Head of caudate nucleus (tissue), 42 donors: ENCODE measurements around the gene MYL5.
"Not testable (repeated sequence)": the region's sequence is repeated elsewhere in the genome, so short reads cannot be mapped to it uniquely, and the experiment has no call there.

Source experiments
- DNase-seq, 42 donors: peaks; one replicate each; pipeline versions ENCODE4 v3.0.0 to v3.0.0-alpha.2; 2020 to 2021; ENCODE audit warnings: mixed read lengths in 7 of 42
- intact Hi-C: fragments of 100-400 bp; cut with DNase I; formaldehyde crosslinking; loops from one replicate; pipeline ENCODE4 v1.15.0; 2022

MYL5 gene

DNA sequence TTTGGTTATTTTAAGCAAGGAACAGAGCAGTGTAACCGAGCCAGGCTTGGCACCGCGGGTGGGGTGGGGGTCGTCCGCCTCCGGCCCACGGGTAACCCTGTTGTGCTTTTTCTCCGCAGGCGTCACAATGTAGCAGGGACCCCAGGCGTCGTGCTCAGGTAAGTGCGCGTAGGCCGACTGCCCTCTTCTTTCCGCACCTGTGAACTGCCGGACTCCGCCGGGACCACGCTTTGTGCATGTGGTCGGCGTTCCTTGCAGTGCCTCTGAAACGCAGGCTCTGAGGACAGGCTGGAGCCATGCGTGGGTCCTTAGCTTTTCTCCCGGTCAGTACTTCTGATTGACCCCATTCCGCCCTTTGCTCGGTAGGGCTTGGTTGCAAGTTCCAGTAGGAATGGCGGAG, 56.2 kb downstream of the MYL5 start:
- intact Hi-C loops = no loop called here
- no peak for DNase-seq

DNA sequence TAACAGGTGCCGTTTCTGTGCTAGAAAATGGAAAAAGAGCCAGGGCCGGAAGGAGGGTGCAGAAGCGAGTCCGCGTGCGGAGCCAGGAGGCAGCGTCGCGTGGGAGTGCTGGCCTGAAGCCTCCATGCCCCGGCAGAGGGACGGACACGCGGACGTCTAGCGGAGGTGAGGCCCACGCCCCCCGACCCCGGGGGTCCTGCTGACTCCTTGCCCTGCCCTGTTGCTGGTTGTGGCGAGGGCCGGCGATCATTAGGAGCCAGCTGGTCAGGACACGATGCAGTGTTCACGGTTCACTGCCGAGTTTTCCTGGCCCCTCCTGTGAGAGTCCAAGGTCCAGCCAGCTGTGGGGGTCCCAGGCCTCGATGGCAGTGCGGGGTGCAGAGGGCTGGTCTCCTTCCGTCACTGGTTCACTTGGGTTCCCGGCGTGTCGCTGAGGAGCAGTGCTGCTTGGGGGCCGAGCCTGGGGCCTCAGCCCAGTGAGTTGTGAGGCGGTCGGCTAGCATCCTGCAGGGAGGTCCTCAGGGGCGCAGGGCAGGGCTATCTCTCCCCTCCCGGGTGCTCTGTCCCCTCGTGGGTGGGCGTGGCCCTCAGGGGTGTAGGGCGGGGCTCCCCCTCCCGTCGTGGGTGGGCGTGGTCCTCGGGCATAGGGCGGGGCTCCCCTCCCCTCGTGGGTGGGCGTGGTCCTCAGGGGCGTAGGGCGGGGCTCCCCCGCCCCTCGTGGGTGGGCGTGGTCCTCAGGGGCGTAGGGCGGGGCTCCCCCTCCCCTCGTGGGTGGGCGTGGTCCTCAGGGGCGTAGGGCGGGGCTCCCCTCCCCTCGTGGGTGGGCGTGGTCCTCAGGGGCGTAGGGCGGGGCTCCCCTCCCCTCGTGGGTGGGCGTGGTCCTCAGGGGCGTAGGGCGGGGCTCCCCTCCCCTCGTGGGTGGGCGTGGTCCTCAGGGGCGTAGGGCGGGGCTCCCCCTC, 56.9 kb downstream of the MYL5 start:
- DNase-seq, intact Hi-C loops: not testable (repeated sequence)
